Measurements from ENCODE around the gene USP54.
"Not testable (repeated sequence)": the region's sequence is repeated elsewhere in the genome, so short reads cannot be mapped to it uniquely, and the experiment has no call there.

Gene USP54, protein sequence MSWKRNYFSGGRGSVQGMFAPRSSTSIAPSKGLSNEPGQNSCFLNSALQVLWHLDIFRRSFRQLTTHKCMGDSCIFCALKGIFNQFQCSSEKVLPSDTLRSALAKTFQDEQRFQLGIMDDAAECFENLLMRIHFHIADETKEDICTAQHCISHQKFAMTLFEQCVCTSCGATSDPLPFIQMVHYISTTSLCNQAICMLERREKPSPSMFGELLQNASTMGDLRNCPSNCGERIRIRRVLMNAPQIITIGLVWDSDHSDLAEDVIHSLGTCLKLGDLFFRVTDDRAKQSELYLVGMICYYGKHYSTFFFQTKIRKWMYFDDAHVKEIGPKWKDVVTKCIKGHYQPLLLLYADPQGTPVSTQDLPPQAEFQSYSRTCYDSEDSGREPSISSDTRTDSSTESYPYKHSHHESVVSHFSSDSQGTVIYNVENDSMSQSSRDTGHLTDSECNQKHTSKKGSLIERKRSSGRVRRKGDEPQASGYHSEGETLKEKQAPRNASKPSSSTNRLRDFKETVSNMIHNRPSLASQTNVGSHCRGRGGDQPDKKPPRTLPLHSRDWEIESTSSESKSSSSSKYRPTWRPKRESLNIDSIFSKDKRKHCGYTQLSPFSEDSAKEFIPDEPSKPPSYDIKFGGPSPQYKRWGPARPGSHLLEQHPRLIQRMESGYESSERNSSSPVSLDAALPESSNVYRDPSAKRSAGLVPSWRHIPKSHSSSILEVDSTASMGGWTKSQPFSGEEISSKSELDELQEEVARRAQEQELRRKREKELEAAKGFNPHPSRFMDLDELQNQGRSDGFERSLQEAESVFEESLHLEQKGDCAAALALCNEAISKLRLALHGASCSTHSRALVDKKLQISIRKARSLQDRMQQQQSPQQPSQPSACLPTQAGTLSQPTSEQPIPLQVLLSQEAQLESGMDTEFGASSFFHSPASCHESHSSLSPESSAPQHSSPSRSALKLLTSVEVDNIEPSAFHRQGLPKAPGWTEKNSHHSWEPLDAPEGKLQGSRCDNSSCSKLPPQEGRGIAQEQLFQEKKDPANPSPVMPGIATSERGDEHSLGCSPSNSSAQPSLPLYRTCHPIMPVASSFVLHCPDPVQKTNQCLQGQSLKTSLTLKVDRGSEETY (N-terminal part only)

DNA sequence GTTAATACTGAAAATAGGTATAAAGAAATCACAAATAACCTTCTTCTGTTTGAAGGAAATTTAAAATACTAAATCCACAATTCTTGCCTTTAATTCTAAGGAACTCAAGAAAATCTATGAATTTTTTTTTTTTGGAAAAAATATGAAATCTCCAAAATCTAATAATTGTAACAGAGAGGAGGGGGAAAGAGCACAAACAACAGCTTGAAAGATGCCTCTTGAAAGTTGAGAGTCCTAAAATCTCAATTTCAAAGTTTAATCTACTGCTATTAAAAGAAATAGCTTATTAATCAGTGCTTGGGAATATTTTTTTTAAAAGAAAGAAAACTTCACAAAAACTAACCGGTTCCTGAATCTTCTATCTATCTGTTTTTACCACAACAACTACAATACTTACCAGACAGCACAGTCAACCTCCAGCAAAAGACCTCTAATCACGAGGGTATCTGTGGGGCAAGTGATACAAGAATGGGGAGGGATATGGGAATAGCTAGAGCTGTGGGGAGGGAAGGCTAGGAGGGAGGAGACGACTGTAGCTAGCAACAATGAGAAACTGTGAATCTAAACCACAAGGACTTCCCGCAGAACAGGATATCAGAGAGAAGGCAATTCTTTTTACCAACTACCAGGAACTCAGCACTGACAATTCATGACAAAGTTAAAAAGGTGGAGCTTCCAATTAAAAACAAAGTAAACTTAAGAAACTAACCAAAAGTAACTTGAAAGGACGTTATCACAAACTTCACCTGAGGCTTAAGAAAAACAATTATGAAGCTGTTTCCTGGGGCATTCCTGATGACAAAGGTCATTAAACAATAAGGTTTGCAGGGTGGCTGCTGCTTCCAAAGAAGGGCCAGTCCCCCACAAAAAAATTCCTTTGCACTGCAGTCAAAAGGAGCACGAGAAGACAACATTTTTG is at the start of gene USP54:
USP54 (minus strand) TSS at position 462 of the 919 bp plus-strand sequence. CDS start 15,684 bp downstream, outside the sequence.
- DNase-seq (ENCODE audit: low spot score): peak; percentile 76

DNA sequence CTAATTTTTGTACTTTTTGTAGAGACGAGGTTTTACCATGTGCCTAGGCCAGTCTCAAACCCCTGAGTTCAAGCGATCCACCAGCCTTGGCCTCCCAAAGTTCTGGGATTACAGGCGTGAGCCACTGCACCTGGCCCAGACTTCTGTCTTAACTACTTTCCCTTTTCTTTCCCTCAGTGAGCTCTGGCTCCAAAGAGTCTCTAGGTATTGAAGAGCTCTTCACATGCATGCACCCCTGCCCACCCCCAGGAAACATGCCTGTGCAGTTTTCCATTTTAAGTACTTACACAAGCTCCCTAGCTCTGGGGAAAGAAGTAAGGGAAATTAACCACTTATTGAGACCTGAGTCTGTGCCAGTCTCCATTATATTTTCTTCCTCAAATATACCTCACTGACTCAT is 48.1 kb upstream of the USP54 start:
- no peak for DNase-seq (ENCODE audit: low spot score)

DNA sequence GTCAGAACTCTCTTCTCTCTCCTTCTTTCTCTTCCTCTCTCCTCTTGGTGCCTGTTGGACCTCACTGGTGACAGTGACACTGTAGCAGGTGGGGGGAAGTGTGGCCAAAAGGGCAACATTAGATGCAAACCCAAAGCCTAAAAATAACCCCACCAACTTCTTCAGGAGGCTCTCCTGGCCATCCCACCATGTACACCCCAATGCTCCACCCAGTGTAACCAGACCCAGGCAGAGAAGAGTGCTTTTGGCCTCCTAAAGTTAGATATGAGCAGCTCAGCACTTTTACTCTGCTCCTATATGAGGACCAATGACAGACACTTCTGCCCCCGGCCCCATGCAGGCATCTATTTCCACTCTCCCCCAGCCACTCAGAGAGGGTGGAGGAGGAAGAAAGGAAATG is 44.6 kb upstream of the USP54 start:
- no peak for DNase-seq (ENCODE audit: low spot score)

DNA sequence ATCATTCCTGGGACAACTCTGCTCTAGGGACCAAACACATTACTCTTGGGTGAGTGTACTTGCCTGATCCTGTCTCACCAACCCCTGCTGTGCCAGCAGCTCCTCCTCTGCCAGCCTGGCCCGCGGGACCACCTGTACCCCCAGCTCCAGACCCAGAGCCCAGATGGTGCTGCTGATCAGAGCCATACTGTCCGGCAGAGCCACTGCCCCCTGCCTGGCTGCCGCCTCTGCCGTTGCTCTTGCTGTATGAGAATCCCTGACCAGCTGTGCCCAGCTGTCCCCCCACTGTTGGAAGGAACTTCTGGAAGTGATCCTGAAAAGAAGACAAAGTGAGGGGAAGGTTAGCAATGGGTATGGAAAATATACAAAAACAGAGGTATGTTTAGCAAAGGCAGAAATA is 43.3 kb upstream of the USP54 start:
- DNase-seq (ENCODE audit: low spot score): no peak

DNA sequence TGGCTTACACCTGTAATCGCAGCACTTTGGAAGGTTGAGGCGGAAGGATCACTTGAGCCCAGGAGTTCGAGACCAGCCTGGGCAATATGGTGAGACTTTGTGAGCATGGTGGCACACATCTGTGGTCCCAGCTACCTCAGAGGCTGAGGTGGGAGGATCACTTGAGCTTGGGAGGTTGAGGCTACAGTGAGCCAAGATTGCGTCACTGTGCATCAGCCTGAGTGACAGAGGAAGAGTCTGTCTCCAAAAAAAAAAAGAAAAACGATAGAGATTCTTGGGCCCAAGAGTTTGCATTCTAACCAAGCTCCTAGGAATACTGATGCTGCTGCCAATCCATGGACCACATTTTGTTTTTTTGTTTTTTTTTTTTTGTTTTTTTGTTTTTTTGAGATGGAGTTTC is 38.0 kb upstream of the USP54 start:
- DNase-seq (ENCODE audit: low spot score): no peak

DNA sequence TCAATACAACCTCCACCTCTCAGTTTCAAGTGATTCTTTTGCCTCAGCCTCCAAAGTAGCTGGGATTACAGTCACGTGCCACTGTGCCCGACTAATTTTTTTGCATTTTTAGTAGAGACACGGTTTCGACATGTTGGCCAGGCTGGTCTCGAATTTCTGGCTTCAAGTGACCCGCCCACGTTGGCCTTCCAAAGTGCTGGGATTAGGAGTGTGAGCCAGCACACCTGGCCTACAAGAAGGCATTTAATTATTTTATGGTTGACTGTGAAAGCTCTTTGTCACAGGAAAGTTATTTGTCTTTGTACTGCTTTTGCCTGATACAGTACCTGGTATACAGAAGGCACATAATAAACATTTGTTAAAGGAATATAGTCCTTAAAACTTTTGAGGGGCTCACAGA is 37.3 kb upstream of the USP54 start:
- DNase-seq (ENCODE audit: low spot score): no peak

DNA sequence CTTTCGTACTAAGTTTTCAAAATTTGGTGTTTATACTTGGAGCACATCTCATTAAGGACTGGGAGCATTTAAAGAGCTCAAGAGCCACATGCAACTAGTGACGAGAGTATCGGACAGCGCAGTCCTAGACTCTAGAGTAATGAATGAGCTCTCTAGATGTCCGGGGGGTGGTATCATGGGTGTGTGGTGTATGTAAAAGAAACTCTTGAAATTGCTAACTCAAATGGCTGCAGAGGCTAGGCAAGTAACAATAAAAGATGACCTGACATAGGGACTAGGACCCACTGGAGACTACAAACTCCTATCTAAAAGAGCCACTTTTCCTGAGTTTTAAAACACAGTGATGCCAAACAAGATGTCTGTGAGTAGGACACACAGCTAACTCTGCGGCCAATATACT is 36.2 kb upstream of the USP54 start:
- no peak for DNase-seq (ENCODE audit: low spot score)

DNA sequence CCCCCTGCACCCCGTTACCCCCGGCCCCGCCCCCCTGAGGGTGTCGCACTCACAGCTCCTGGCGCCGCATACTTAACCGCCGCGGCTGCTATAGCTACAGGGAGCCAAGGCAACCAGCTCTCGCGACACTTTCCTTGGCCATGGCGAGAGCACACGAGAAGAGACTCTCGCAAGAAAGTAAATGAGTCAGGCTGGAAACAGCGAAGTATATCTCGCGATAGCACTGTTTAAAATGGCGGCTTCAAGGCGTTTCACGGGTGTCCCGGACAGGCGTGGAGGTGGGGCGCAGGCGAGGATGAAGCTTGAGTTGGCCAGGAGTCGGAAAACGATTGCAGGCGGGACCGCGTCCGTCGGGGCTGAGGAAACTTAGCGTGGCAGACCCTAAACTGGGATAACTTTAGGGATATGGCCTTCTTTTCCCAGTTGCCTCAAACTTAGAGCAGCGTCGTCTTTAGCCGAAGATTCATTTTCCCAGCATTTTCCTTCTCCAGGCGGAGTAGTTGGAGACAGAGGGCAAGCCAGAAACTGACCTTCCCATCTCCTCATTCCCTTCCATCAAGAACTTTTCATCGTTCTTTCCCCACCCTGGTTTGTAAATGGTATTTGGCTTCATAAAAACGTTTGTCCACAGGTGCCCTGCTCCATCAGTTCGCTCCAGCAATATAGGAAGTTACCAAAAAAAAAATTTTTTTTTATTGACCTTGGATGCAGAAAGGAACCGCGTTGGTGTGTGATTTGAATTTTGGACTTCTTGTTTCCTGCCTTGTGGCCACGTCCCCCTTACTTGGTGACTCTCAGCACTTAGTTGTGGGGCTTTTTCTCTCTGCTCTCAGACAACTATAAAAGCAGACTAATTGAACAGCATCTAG is 35.0 kb upstream of the USP54 start:
- peak; percentile 98 for DNase-seq (ENCODE audit: low spot score)

DNA sequence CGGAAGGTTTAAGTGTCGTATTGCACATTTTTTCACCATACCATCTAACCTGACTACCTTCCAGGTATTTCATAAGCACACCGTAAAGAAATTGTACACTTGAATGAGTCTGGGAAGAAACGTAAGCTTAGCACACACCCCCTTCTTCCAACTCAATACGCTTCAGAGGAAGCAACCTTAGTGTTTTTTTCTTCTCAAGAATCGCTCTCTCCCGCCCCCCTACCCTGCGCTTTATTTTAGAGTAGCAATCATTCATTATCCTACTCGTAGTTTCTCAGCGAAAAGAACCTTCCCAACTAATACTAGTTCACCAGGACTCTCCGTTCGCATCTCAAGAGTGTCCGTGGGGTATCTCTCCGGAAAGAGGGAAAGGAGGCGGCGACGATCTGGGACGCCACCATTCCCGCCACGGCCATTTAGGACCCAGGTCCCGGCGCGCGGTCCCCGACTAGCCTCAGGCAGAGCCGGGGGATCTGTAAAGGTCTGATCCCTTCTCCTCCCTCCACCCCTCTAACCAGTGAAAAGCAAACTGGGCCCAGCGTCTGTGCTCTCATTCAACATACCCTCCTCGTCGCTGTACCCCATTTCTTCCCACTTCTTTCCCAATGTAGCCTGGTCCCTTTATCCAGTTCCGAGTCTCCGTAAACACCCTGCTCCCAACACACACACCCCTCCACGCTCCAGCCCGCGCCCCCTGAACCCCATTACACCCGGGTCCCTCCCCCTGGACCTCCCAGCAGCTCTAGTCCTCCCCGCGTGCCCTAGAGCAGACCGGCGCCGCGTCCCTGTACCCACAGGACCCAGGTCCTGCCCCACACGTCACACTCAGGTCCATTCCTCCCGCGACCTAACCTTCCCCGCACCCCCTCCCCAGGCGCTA is 34.1 kb upstream of the USP54 start:
- DNase-seq (ENCODE audit: low spot score): peak; percentile 74

DNA sequence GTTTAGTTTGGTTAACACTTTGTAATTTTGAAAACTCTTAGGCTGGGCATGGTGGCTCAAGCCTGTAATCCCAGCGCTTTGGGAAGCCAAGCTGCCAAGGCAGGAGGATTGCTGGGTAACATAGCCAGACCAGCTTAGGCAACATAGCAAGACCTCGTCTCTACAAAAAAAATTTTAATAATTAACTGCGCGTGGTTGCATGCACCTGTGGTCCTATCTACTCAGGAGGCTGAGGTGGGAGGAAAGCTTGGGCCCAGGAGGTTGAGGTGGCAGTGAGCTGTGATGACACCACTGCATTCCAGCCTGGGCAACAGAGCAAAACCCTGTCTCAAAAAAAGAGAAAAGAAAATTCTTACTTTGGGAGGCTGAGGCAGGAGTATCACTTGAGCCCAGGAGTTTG is 31.9 kb upstream of the USP54 start:
- no peak for DNase-seq (ENCODE audit: low spot score)

DNA sequence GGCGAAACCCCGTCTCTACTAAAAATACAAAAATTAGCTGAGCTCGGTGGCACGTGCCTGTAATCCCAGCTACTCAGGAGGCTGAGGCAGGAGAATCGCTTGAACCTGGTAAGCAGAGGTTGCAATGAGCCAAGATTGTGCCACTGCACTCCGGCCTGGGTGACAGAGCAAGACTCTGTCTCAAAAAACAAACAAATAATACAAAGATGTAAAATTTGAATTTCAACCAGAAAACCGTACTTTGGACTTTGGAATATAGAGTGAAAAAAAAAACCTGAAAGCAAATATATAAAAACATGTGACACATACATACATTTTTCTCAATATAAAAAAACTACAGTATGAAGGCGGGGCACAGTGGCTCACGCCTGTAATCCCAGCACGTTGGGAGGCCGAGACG is 29.8 kb upstream of the USP54 start:
- DNase-seq (ENCODE audit: low spot score): not testable (repeated sequence)

DNA sequence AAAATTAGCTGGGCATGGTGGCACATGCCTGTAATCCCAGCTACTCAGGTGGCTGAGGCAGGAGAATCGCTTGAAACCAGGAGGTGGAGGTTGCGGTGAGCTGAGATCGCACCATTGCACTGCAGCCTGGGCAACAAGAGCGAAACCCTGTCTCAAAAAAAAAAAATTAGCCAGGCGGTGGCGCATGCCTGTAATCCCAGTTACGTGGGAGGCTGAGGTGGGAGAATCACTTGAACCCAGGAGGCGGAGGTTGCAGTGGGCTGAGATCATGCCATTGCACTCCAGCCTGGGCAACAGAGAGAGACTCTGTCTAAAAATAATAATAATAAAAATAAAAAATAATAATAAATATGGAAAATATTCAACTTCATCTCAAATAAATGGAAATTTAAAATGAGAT is 26.0 kb upstream of the USP54 start:
- DNase-seq (ENCODE audit: low spot score): not testable (repeated sequence)

DNA sequence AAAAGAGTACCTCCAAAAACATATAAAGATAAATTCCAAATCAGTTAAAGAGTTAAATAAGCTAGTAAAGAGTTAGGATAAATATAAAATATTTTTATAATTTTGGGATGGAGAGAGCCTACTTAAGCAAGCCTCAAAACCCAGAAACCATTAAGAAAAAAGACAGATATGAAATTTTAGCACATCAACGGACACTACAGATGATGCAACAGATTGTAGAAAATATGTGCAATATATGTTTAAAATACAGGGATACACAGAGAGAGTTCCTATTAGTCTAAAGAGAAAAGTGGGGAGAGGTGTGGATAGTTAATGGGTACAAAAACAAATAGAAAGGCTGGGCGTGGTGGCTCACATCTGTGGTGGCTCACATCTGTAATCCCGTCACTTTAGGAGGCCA is 23.6 kb upstream of the USP54 start:
- DNase-seq (ENCODE audit: low spot score): no peak

DNA sequence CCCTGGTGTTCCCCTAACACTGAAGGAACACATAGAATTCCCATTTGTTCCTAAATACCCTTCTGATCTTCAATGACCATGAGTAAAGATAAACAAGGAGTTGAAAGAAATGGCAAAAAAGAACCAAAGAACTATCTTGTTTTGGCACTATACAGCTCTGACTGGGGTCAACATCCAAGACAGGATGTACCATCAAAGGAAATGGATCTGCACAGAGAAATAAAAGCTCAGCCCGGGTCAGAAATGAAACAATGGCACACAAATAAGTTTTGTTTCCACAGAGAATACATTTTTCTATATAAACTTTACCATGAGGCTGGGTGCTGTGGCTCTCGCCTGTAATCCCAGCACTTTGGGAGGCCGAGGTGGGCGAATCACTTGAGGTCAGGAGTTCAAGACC is 18.0 kb upstream of the USP54 start:
- DNase-seq (ENCODE audit: low spot score): no peak

DNA sequence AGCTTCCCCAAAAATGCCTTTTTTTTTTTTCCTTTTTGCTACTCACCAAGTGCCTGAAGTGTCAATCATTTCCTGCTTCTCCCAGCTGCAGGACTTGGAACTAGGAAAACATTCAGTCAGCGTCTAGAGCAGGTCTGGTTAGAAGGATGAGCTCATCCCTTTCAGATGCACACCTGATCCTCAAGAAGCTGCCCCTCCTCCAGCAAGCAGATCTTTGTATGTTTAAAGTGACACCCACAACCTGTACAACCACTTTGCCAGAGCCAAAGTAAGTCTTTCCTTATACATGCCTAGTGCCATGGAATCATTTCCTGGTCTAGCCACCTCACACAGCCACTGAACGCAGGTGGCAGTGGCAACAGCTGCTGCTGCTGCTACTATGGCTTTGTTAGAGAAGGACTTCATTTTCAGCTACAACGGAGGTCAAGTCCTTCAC is 10.4 kb upstream of the USP54 start:
- peak; percentile 77 for DNase-seq (ENCODE audit: low spot score)

DNA sequence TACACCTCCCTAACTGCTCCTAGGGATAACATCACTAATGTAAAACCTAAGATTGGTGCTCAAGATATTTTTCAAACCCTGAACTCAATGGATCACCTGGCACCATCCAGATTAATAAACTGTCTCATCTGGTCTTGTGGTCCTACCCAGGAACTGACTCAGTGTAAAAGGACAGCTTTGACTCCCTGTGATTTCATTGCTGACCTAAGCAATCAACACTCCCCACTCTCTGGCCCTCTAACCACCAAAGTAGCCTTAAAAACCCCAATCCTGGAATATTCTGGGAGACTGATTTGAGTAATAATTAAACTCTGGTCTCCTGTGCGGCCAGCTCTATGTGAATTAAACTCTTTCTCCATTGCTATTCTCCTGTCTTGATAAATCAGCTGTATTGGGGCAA is 6.2 kb upstream of the USP54 start:
- DNase-seq (ENCODE audit: low spot score): no peak

DNA sequence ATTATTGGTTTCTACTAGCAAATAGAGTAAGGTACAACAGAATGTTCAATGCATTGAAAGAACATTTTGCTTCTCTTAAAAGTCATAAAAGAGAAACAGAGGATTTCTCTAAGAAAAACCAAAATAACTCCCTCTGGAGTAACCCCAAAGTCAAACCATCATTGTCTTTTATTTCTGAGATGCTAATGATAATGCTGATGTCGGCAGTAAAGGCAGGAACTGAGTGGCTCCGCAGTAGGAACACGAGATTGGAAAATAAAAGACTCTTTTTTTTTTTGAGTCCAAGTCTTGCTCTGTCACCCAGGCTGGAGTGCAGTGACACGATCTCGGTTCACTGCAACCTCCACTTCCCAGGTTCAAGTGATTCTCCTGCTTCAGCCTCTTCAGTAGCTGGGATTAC is 2.7 kb upstream of the USP54 start:
- DNase-seq (ENCODE audit: low spot score): no peak

DNA sequence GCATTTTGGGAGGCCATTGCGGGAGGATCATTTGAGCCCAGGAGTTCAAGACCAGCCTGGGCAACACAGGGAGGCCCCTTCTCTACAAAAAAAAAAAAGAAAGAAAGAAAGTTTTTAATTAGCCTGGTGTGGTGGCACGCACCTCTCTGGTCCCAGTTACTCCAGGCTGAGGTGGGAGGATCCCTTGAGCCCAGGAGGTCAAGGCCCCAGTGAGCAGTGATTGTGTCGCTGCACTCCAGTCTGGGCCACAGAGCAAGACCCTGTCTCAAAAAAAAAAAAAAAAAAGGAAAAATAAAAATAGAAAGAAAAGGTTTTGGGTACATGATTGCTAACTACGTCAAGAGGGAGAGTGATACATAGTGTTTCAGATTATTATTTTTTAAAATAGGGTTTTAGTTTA is 2.0 kb upstream of the USP54 start:
- DNase-seq (ENCODE audit: low spot score): no peak

DNA sequence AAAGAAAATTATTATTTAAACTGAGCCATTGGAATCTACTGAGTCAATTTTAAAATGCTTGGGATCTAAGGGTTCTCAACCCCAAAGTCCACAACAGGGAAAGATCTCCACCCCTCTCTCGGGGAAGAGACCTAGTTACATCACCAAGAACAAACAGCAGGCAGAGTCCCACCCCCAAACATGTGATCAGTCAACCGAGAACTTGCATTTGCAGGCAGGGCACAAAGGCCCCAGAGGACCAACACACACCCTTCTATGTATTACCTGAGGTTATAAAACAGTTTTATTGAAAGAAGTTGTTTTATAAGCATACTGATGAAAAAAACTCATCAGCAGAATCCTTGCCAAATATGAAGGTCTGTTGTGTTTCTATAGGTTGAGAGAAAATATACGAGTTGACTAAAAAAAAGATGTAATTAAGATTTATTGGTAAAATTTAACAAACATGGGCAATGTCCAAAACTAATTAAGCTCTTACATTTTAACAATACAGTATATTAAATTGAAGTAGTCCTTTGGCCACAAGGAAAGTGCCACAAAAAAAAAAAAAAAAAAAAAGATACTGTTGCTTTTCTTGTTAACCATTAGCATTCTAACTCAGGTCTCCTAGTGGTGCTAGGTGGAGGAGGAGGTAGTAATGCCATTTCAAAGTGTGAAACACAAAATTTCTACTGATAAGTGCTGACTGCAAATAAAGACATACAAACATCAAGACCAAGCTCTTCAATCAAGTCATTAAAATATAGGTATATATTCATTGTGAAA is 975 bp upstream of the USP54 start:
- peak; percentile 88 for DNase-seq (ENCODE audit: low spot score)

All from iPS-NIHi11 (cell line).